Motor neuron (in vitro differentiated cells): ENCODE data around the gene OR52B6. TPM values are rescaled to one million over a fixed set of nuclear protein-coding genes. Genes with fewer than 3 reads are reported as not detected.

Experiments used
- ATAC-seq, 8 experiments: fragments of 200-7000 bp; cut with Tn5 transposase; replicated peaks in 6 of 8; 2 replicates each; pipeline ENCODE4 v1.8.0; 2021; ENCODE audit warnings: mild to moderate bottlenecking in 8 of 8, moderate library complexity in 8 of 8
- H3K27ac ChIP-seq, 2 donors: fragments of 250-450 bp; sonication (Bioruptor Pico); 2 replicates each; pipeline ENCODE4 v1.9.0; 2021; ENCODE audit warnings: antibody characterized with exemption in 2 of 2, mild to moderate bottlenecking in 2 of 2, moderate library complexity in 1 of 2
- H3K4me1 ChIP-seq, 2 donors: fragments of 250-450 bp; sonication (Bioruptor Pico); replicated peaks in 1 of 2; 2 replicates each; pipeline ENCODE4 v1.6.1; 2021; ENCODE audit warnings: antibody characterized with exemption in 2 of 2, mild to moderate bottlenecking in 2 of 2, moderate library complexity in 1 of 2
- H3K4me3 ChIP-seq, 5 donors: fragments of 250-450 bp; sonication (Bioruptor Pico); 2 replicates each; pipeline ENCODE4 v1.9.0; 2021; ENCODE audit warnings: antibody characterized with exemption in 5 of 5, mild to moderate bottlenecking in 5 of 5, moderate library complexity in 4 of 5
- WGBS, 10 experiments: fragments of 450-650 bp; shearing (Covaris generic); methylation state at CpG; one replicate each; pipeline ENCODE4 v1.0.0; 2022; 5-methylcytosine and 5-hydroxymethylcytosine counted together
- in situ Hi-C, 9 experiments: fragments of 400-800 bp; cut with MboI; loops; one replicate each; pipeline ENCODE4 v1.15.0; 2021; ENCODE audit warnings: low sequenced_read_pairs in 9 of 9, low pct_unique_long_range_greater_than_20kb in 2 of 9; ENCODE audit not compliant: unreplicated experiment in 9 of 9
- total RNA-seq, 8 experiments: library from RNA; unstranded; fragments of 300-600 nt; gene quantifications; 2 replicates each; pipeline versions ENCODE4 v1.2.3 to v1.2.4, GENCODE V29; 2022

OR52B6 gene
- total RNA-seq, 8 experiments from 2014 or later: 0.25 to 1.4 (median 0.67) TPM; not detected in 3

- ATAC-seq: no peak
- in situ Hi-C loops: no loop called here
Measured at GRCh38 chr11:5626196-5626595, 45.5 kb downstream of the OR52B6 start.

GRCh38 chr11:5631417-5631816, 50.7 kb downstream of the OR52B6 start:
- H3K4me3 ChIP-seq: no peak overlapping the region
- 34 to 100% (median 83%) methylated on average over 1 to 2 of the region's 2 CpGs; no CpG with 5 or more reads in 3 of the 10 experiments for WGBS, 10 experiments
- ATAC-seq: no peak
- in situ Hi-C loops: no loop called here
- H3K4me1 ChIP-seq: no peaks in the 10 kb centered on the region
- no peak overlapping the region for H3K27ac ChIP-seq

More at GRCh38 chr11:5626196-5626595, 45.5 kb downstream of the OR52B6 start:
- Histone ChIP-seq H3K4me3 (no peak overlapping the region), H3K4me1 (peaks cover 0 to 9% of the 10 kb centered on the region in 2 donors), H3K27ac (no peak overlapping the region)
- 37 to 86% (median 78%) methylated on average over 2 to 5 of the region's 5 CpGs; no CpG with 5 or more reads in 1 of the 10 experiments for WGBS, 10 experiments

Other genes starting within 250 kb of the OR52B6 start
- gene OR51B5, start 237.4 kb upstream of the OR52B6 start, total RNA-seq: under 1 TPM in 6 of 8 experiments, not detected in 2; 0.25 to 0.92 (median 0.51) TPM
- under 1 TPM in 4 of 8 experiments, not detected in 4; 0.21 to 0.55 (median 0.32) TPM for gene OR51B6, start 229.4 kb upstream of the OR52B6 start, total RNA-seq
- gene OR51M1, start 197.1 kb upstream of the OR52B6 start, total RNA-seq: under 1 TPM in 7 of 8 experiments, not detected in 1; 0.05 to 0.66 (median 0.20) TPM
- 1 to 10 TPM in 1 of 8 experiments, under 1 TPM in 4, not detected in 3; 0.11 to 1.2 (median 0.46) TPM for gene OR51Q1, start 158.8 kb upstream of the OR52B6 start, total RNA-seq
- gene OR51I1, start 139.4 kb upstream of the OR52B6 start, total RNA-seq: under 1 TPM in 4 of 8 experiments, not detected in 4; 0.16 to 0.66 (median 0.49) TPM
- under 1 TPM in 6 of 8 experiments, not detected in 2; 0.11 to 0.47 (median 0.16) TPM for gene OR51I2, start 131.6 kb upstream of the OR52B6 start, total RNA-seq
- under 1 TPM in 5 of 8 experiments, not detected in 3; 0.22 to 0.57 (median 0.40) TPM for gene OR52D1, start 92.2 kb upstream of the OR52B6 start, total RNA-seq
- gene UBQLN3, start 70.9 kb upstream of the OR52B6 start, total RNA-seq: under 1 TPM in 7 of 8 experiments, not detected in 1; 0.11 to 0.52 (median 0.23) TPM
- under 1 TPM; 0.15 to 0.73 (median 0.33) TPM for gene UBQLNL, start 64.2 kb upstream of the OR52B6 start, total RNA-seq
- gene OR52H1, start 32.3 kb upstream of the OR52B6 start, total RNA-seq: under 1 TPM in 7 of 8 experiments, not detected in 1; 0.17 to 0.87 (median 0.47) TPM
- 1 to 10 TPM; 1.2 to 9.0 (median 2.1) TPM for gene TRIM6, start 15.8 kb downstream of the OR52B6 start, total RNA-seq
- gene TRIM34, start 44.1 kb downstream of the OR52B6 start, total RNA-seq: 1 to 10 TPM in 4 of 8 experiments, under 1 TPM in 4; 0.16 to 9.7 (median 2.2) TPM
- 10 to 100 TPM; 13.4 to 60.6 (median 23.7) TPM for gene TRIM5, start 104.2 kb downstream of the OR52B6 start, total RNA-seq
- 100 to 1,000 TPM in 4 of 8 experiments, 10 to 100 TPM in 4; 31.4 to 246 (median 75.3) TPM for gene TRIM22, start 108.9 kb downstream of the OR52B6 start, total RNA-seq
- gene OR56B1, start 155.6 kb downstream of the OR52B6 start, total RNA-seq: under 1 TPM in 6 of 8 experiments, not detected in 2; 0.08 to 0.43 (median 0.18) TPM
- under 1 TPM in 7 of 8 experiments, not detected in 1; 0.21 to 0.81 (median 0.38) TPM for gene OR52N4, start 173.4 kb downstream of the OR52B6 start, total RNA-seq
- gene OR52N5, start 202.5 kb downstream of the OR52B6 start, total RNA-seq: under 1 TPM in 2 of 8 experiments, not detected in 6; 0.05 to 0.47 TPM
- under 1 TPM in 1 of 8 experiments, not detected in 7; 0.19 TPM for gene OR52N1, start 210.4 kb downstream of the OR52B6 start, total RNA-seq
- under 1 TPM in 1 of 8 experiments, not detected in 7; 0.66 TPM for gene OR52N2, start 228.0 kb downstream of the OR52B6 start, total RNA-seq